GM19025 (cell line): Measurements from ENCODE around the gene ST3GAL6.

Experiments used
- ATAC-seq: cut with Tn5 transposase; IDR thresholded peaks from one replicate; pipeline ENCODE4 v1.9.1; 2021; ENCODE audit warnings: mild to moderate bottlenecking, low read depth, moderate library complexity; ENCODE audit not compliant: unreplicated experiment

ST3GAL6 gene

DNA sequence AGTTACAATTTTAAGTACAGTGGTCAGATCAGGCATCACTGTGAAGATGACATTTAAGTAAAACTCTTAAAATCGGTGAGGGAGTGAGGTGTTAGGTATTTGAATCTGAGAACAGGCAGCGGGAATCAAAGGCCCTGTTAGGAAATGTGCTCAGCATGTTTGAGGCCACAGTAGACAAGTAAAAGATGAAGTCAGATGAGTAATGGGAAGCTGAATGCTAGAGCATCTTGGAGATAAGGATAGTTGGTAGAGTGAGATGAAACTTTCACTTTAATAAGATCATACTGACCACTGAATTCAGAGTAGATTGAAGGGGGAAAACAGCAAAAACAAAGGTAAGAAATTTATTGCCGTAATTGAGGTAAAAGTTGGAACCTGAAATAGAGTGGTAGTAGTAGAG, 76.7 kb downstream of the ST3GAL6 start:
- no peak for ATAC-seq

GRCh38 chr3:98843266-98843959, 80.3 kb downstream of the ST3GAL6 start:
- ATAC-seq: no peak
